ENCODE measurements around the gene IPO9.
A peak's percentile ranks its signal among the peaks of the same experiment; 100 is the strongest.

The IPO9 gene

GRCh38 chr1:201877877-201878401, 49.0 kb downstream of the IPO9 start:
- TF ChIP-seq, protein P1, sequence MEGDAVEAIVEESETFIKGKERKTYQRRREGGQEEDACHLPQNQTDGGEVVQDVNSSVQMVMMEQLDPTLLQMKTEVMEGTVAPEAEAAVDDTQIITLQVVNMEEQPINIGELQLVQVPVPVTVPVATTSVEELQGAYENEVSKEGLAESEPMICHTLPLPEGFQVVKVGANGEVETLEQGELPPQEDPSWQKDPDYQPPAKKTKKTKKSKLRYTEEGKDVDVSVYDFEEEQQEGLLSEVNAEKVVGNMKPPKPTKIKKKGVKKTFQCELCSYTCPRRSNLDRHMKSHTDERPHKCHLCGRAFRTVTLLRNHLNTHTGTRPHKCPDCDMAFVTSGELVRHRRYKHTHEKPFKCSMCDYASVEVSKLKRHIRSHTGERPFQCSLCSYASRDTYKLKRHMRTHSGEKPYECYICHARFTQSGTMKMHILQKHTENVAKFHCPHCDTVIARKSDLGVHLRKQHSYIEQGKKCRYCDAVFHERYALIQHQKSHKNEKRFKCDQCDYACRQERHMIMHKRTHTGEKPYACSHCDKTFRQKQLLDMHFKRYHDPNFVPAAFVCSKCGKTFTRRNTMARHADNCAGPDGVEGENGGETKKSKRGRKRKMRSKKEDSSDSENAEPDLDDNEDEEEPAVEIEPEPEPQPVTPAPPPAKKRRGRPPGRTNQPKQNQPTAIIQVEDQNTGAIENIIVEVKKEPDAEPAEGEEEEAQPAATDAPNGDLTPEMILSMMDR (IDR thresholded peaks at IDR 0.05; ENCODE audit: insufficient read depth, low read depth, low read length, missing control alignments): peak; percentile 73
- H3K4me3 ChIP-seq (ENCODE audit: low read length): no peak overlapping the region
- DNase-seq (ENCODE audit: low read depth): peak; percentile 63

DNA sequence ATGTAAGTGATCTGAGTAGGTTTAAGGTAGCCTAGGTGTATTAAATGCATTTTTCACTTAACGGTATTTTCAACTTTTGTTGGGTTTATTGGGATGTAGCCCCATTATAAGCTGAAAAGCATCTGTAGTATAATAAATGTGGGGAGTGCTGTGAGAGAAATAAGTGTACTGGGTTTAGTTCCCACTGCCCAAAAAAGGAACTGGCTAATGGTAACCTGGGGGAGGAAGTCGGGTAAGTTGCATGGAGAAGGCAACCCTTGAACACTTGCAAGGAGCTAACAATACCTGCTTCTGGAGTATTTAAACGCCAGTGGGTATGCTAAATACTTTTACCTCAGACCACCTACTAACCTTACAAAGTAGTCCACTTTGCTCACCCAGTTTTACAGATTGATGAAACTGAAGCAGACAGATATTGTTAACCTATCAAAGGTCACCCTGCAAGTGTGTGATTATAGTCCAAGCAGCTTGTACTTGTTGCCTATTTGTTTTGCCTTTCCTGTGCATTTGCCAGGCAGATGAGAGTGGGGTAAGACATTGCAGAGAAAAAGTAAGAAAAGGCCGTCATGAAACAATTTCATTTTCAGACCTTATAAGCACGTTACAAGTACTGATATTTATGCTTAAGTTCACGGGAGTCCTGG, 52.1 kb downstream of the IPO9 start:
- no peak overlapping the region for H3K4me3 ChIP-seq (ENCODE audit: low read length)
- no peak for DNase-seq (ENCODE audit: low read depth)
- TF ChIP-seq, protein P1 (IDR thresholded peaks at IDR 0.05; ENCODE audit: insufficient read depth, low read depth, low read length, missing control alignments): no peak

DNA sequence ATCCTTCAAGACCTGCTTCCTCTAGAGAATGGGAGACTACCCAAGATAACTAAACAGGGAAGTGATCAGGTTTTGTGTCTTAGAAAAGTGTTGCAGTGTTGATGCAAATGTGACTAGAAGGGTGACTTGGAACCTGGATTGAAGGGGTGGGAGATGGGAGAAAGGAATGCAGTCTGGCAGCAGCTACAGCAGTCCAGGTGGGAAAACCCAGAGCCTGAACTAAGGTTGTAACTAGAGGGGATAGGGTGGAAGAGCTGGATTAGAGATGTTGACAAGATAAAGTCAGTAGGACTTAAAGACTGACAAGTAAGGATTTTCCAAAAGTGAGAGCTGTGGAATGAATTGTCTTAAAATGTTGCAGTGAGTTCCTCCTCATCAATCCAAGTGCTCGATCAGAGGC, 52.7 kb downstream of the IPO9 start:
- DNase-seq (ENCODE audit: low read depth): no peak
- TF ChIP-seq, protein P1 (IDR thresholded peaks at IDR 0.05; ENCODE audit: insufficient read depth, low read depth, low read length, missing control alignments): no peak
- H3K4me3 ChIP-seq (ENCODE audit: low read length): no peak overlapping the region

DNA sequence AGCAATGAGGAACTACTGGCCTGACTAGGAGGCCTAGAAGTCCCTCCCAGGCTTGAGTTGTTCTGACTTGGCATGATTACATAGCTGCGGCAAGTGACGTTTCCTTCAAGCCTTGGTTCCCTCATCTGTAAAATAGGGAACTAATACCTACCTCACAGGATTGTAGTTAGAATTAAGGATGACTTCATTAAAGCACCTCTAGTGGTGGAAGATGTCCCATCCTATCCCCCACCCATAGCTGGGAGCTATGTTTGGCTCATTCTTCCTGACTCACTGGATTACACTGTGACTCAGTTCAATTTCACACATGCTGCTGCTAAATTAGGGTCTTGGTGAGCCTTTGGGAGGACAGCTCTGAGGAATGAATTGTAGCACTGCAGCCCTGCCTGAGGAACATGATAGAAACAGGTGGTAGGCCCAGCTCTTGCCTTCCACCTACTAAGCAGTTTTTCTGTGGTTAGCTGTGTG, 53.7 kb downstream of the IPO9 start:
- TF ChIP-seq, protein P1 (IDR thresholded peaks at IDR 0.05; ENCODE audit: insufficient read depth, low read depth, low read length, missing control alignments): peak; percentile 30
- peak; percentile 93 for DNase-seq (ENCODE audit: low read depth)
- no peak overlapping the region for H3K4me3 ChIP-seq (ENCODE audit: low read length)

DNA sequence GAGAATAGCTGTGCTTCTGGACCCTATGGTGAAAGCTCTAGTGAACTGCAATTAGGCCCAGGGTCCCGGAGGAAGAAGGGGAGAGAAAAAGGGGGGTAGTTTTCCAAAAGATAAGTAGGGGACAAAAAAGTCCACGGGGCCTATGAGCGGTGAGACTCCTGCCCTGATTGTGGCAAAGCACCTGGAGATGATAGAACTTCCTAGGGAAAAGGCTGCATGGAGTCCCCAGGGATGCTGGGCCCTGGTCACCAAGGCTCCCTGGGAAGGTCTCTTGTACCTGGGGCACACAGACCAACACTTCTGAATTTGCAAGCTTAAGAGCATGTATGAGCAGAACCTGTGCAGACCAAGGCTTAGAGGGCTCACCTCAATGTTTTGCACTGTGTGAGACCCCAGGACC, 54.3 kb downstream of the IPO9 start:
- DNase-seq (ENCODE audit: low read depth): no peak
- TF ChIP-seq, protein P1 (IDR thresholded peaks at IDR 0.05; ENCODE audit: insufficient read depth, low read depth, low read length, missing control alignments): no peak
- H3K4me3 ChIP-seq (ENCODE audit: low read length): no peak overlapping the region

GRCh38 chr1:201883786-201884185, 54.8 kb downstream of the IPO9 start:
- no peak overlapping the region for H3K4me3 ChIP-seq (ENCODE audit: low read length)
- DNase-seq (ENCODE audit: low read depth): peak; percentile 75
- TF ChIP-seq, protein P1 (IDR thresholded peaks at IDR 0.05; ENCODE audit: insufficient read depth, low read depth, low read length, missing control alignments): no peak

- H3K4me3 ChIP-seq (ENCODE audit: low read length): no peak overlapping the region
- TF ChIP-seq, protein P1 (IDR thresholded peaks at IDR 0.05; ENCODE audit: insufficient read depth, low read depth, low read length, missing control alignments): no peak
- DNase-seq (ENCODE audit: low read depth): no peak
Observed at GRCh38 chr1:201884425-201884824, 55.5 kb downstream of the IPO9 start.
